Heart right ventricle (tissue), 16 donors: ENCODE results near the gene FAM89B. TPM values are rescaled to one million over a fixed set of nuclear protein-coding genes. Genes with fewer than 3 reads are reported as not detected.

ENCODE experiments used
- ATAC-seq, 8 donors: fragments of 200-7000 bp; cut with Tn5 transposase; one replicate each; pipeline ENCODE4 v1.9.1; 2020; ENCODE audit warnings: mild to moderate bottlenecking in 8 of 8, moderate library complexity in 8 of 8, moderate number of reproducible peaks in 1 of 8
- DNase-seq, 2 donors: peaks; one replicate each; pipeline ENCODE4 v3.0.0-alpha.2; 2020
- H3K27ac ChIP-seq, 10 donors: fragments of 200-600 bp; sonication (generic) in 2 of 10; one replicate each; pipeline versions ENCODE4 v1.5.0 to v1.8.0; 2020 to 2022; ENCODE audit warnings: mild to moderate bottlenecking in 3 of 10
- H3K27me3 ChIP-seq, 7 donors: fragments of 200-600 bp; one replicate each; pipeline ENCODE4 v1.8.0; 2021 to 2022; ENCODE audit warnings: mild to moderate bottlenecking in 2 of 7
- H3K36me3 ChIP-seq, 9 donors: fragments of 200-600 bp; sonication (generic) in 1 of 9; one replicate each; pipeline versions ENCODE4 v1.5.0 to v1.8.0; 2020 to 2022; ENCODE audit warnings: mild to moderate bottlenecking in 2 of 9
- H3K4me1 ChIP-seq, 9 donors: fragments of 200-600 bp; sonication (generic) in 1 of 9; one replicate each; pipeline versions ENCODE4 v1.5.0 to v1.8.0; 2020 to 2022; ENCODE audit warnings: mild to moderate bottlenecking in 4 of 9
- H3K4me3 ChIP-seq, 10 donors: fragments of 200-600 bp; sonication (generic) in 2 of 10; one replicate each; pipeline versions ENCODE4 v1.5.0 to v1.8.0; 2020 to 2022; ENCODE audit warnings: mild to moderate bottlenecking in 7 of 10, moderate library complexity in 2 of 10
- H3K9me3 ChIP-seq, 11 donors: fragments of 200-600 bp in 10 of 11; sonication (generic) in 2 of 11; one replicate each; pipeline versions ENCODE4 v1.5.0 to v1.8.0; 2013 to 2022; ENCODE audit warnings: mild to moderate bottlenecking in 2 of 11, control low read depth in 1 of 11, moderate library complexity in 1 of 11
- WGBS, 2 donors: extraction: QIAGEN DNeasy Blood & Tissue Kit; methylation state at CpG; one replicate each; pipeline ENCODE4 v1.1.7; 2013; ENCODE audit warnings: inconsistent platforms in 1 of 2; 5-methylcytosine and 5-hydroxymethylcytosine counted together
- intact Hi-C, 10 donors: fragments of 100-400 bp; cut with DNase I; formaldehyde crosslinking; loops; one replicate each; pipeline versions ENCODE4 v1.11.1 to v1.14.2; 2022
- polyA plus RNA-seq, 2 donors: library from polyadenylated mRNA; stranded (reverse); fragments of 200-250 nt; gene quantifications; one replicate each; pipeline ENCODE4 v1.2.3, GENCODE V29; 2013
- total RNA-seq, 10 donors: library from RNA; stranded (reverse); fragmentation: NEBNext Ultra II Directional in 3 of 10; extraction: Animal tissue kit (Norgen Biotek cat#: 25700) in 3 of 10; gene quantifications; one replicate each; pipeline versions ENCODE4 v1.2.1 to v1.2.4, GENCODE V29; 2021 to 2023
- TF ChIP-seq, protein P1 (sequence below), 9 donors: fragments of 200-600 bp; sonication (generic) in 2 of 9; IDR thresholded peaks; one replicate each; pipeline versions ENCODE4 v1.5.0 to v1.8.0; 2021 to 2022; ENCODE audit warnings: antibody characterized with exemption in 9 of 9, mild to moderate bottlenecking in 5 of 9, moderate library complexity in 1 of 9
- donor health status: Arrhythmogenic right ventricular cardiomyopathy.
- donor health status: ischemic (EF 13 %, LVEDD 7.1; RV severe dilation, severe dysfunction).
- donor health status: healthy with polysubstance abuse.
- donor health status: DM: no; HTN: yes; CAD: no.
- donor health status: DM: no; HTN: no; CAD: no.
- donor health status: ischemic (EF 25% LVEDD 6.9; RV normal size, moderate dysfunction).
- donor health status: ischemic (EF 25% LVEDD 5.7; RV mildly dilated, moderate dysfunction).
- donor health status: healthy.
- donor health status: DM: yes; HTN: yes; CAD: no.
- donor health status: Ischemic cardiomyopathy.
- donor health status: ischemic (EF 35%, LVEDD 5.7; RV mildly dilated, moderate dysfunction).
- donor health status: nonischemic (EF 11% LVEDD 7.7; RV severe dilation, severe dysfunction).
- donor health status: DM: yes; HTN: yes; CAD: no.
- donor health status: PGD.
- donor health status: ischemic (EF 29% LVEDD 5.4; RV normal size, mild dysfunction).
- donor health status: nonischemic (EF 23%, LVEDD 6.1; RV moderate dilation, normal function).

FAM89B gene
- total and polyA plus RNA-seq, 12 donors, result 21.2 to 55.7 (median 33.8) TPM

DNA sequence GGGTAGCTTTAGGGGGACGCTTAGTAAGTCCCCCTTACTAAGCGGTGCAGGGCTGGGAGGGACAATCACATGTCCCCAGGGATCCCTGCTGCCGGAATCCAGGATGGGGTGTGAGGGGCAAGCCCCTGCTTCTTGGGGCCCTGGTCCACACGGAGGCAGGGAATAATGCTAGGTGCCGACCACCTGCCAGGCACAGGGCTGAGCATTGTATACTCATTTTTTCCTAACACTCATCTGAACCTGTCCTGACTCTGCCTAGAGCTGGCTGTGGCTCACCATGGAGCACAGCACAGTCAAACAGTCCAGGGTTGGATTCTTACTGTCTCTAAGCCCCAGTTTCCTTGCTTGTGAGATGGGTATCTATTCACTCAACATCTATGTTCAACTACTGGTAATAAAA is 12.8 kb upstream of the FAM89B start:
- DNase-seq (no peak), ATAC-seq (peak in 2 of 8 donors; percentile 0)
- Histone ChIP-seq H3K27ac (peak overlapping the region; percentile 84 to 99 (median 94)), H3K4me1 (peaks cover 38 to 67% (median 57%) of the 10 kb centered on the region in 9 donors), H3K9me3 (no peaks in the 10 kb centered on the region), H3K4me3 (peak overlapping the region in 1 of 10 donors; percentile 66), H3K36me3 (no peaks in the 10 kb centered on the region), H3K27me3 (peaks cover 0 to 9% (median 0%) of the 10 kb centered on the region in 7 donors)
- TF ChIP-seq, protein P1, sequence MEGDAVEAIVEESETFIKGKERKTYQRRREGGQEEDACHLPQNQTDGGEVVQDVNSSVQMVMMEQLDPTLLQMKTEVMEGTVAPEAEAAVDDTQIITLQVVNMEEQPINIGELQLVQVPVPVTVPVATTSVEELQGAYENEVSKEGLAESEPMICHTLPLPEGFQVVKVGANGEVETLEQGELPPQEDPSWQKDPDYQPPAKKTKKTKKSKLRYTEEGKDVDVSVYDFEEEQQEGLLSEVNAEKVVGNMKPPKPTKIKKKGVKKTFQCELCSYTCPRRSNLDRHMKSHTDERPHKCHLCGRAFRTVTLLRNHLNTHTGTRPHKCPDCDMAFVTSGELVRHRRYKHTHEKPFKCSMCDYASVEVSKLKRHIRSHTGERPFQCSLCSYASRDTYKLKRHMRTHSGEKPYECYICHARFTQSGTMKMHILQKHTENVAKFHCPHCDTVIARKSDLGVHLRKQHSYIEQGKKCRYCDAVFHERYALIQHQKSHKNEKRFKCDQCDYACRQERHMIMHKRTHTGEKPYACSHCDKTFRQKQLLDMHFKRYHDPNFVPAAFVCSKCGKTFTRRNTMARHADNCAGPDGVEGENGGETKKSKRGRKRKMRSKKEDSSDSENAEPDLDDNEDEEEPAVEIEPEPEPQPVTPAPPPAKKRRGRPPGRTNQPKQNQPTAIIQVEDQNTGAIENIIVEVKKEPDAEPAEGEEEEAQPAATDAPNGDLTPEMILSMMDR (IDR thresholded peaks at IDR 0.05), result no peak
- WGBS, 2 donors, result 59% methylated on average over 5 of the region's 5 CpGs
- intact Hi-C loops, result no loop called here

DNA sequence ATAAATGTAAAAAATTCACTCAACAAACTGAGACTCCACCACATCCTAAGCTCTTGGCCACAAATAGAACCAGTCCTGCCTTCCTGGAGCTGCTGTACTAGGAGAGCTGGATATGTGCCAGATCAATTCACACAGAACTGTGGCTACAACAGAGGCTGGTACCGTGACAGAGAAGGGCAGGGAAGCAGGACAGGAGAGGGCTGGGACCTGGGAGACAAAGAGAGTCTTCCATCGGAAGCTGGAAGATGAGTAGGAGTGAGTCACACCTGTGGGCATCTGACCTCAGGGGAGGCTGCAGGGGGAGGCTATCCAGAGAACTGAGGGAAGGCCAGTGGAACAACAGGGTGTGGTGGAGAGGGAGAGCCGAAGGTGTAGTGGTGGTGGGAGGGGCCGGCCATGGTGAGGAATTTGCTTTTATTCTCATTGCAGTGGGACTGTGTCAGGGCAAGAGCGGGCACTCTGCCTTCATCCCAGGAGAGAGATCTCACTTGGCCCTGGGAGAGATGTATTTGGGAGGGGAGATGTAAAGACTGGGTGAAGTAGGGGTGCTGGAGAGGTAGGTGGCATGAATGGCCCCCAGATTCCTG is 12.3 kb upstream of the FAM89B start:
- Histone ChIP-seq H3K27ac (peak overlapping the region; percentile 84 to 99 (median 94)), H3K27me3 (peaks cover 0 to 9% (median 0%) of the 10 kb centered on the region in 7 donors), H3K9me3 (no peaks in the 10 kb centered on the region), H3K4me1 (peaks cover 37 to 67% (median 53%) of the 10 kb centered on the region in 9 donors), H3K4me3 (no peak overlapping the region), H3K36me3 (no peaks in the 10 kb centered on the region)
- 31 to 46% methylated on average over 5 of the region's 5 CpGs for WGBS, 2 donors
- TF ChIP-seq, protein P1 (IDR thresholded peaks at IDR 0.05), result no peak
- ATAC-seq, result peak in 6 of 8 donors; percentile 7 to 46 (median 32)
- peak in 1 of 2 donors; percentile 55 for DNase-seq
- intact Hi-C loops, result no loop called here

DNA sequence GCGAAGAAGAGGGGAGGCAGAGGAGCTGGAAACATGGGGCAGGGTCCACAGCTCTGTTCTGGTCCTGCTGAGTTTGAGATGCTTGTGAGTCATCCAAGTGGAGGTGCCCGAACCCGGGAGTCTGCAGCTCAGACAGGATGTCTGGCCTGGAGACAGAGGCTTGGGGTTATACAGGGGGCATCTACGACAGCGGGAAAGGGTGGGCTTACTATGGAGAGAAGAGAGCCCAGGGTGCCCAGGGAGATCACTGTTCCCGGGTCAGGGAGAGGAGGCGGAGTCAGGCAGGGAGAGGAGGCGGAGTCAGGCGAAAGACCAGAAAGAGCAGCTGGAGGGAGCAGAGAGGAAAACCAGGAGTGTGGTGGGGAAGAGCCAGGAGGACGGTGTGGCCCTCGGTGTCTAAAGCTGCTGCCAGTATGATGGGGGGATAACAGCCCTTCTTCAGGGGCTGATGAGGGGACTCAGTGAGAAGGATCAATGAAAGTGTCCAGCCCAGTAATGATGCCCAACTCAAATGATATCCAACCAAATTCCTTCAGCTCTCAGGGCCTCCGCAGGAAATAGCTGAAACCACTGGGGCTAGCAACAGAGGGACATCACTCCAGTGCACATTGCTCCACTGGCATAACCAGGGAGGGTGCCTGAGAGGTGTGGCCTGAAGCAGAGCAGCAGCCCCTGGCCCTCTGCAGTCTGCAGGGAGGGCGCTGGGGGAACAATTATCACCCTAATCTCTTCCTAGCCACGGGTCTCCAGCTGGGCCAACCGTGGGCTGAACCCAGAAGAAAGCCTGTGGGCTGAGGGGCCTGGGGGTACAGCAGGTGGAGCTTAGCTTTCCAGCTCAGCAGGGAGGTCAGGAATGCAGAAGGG is 11.6 kb upstream of the FAM89B start:
- intact Hi-C loops, result no loop called here
- TF ChIP-seq, protein P1 (IDR thresholded peaks at IDR 0.05), result no peak
- DNase-seq (peak; percentile 58 to 61), ATAC-seq (peak in 5 of 8 donors; percentile 2 to 15 (median 8))
- Histone ChIP-seq H3K27me3 (peaks cover 0 to 9% (median 0%) of the 10 kb centered on the region in 7 donors), H3K27ac (peak overlapping the region in 9 of 10 donors; percentile 86 to 99 (median 97)), H3K9me3 (no peaks in the 10 kb centered on the region), H3K4me3 (no peak overlapping the region), H3K36me3 (no peaks in the 10 kb centered on the region), H3K4me1 (peaks cover 29 to 67% (median 46%) of the 10 kb centered on the region in 9 donors)
- WGBS, 2 donors, result 23 to 28% methylated on average over 15 of the region's 15 CpGs

DNA sequence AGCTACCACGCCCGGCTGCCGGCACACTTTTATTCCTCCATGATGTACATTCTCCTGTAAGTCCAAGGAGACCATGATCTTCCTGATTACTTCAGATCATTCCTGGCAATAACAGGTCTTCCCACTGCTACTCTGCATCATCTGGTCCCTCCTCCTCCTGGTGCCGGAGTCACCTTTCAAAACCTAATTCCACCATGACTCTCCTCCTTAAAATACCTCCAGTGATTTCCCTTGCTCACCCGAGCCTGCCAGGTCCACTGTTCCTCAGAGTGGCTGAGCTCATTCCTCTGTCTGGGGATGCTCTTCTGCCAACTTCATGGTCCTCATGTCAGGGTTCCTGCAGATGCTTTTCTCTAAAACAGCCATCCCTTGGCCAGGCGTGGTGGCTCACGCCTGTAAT is 10.3 kb upstream of the FAM89B start:
- WGBS, 2 donors, result 83 to 89% methylated on average over 7 of the region's 7 CpGs
- H3K36me3 ChIP-seq, result peaks cover 0 to 5% (median 0%) of the 10 kb centered on the region in 9 donors
- no peak overlapping the region for H3K27ac ChIP-seq
- ATAC-seq (no peak), DNase-seq (no peak)
- TF ChIP-seq, protein P1 (IDR thresholded peaks at IDR 0.05), result no peak
- no peaks in the 10 kb centered on the region for H3K9me3 ChIP-seq
- H3K4me1 ChIP-seq, result peaks cover 20 to 66% (median 34%) of the 10 kb centered on the region in 9 donors
- peaks cover 0 to 9% (median 0%) of the 10 kb centered on the region in 7 donors for H3K27me3 ChIP-seq
- intact Hi-C loops, result no loop called here
- no peak overlapping the region for H3K4me3 ChIP-seq
